Urinary bladder (tissue), 4 donors: ENCODE measurements around the gene VGF. TPM values are rescaled to one million over a fixed set of nuclear protein-coding genes. Genes with fewer than 3 reads are reported as not detected.
"Not testable (repeated sequence)": the region's sequence is repeated elsewhere in the genome, so short reads cannot be mapped to it uniquely, and the experiment has no call there.

Experiments
- DNase-seq: peaks from one replicate; pipeline ENCODE4 v3.0.0-alpha.2; 2015; ENCODE audit errors: extremely low spot score
- H3K27ac ChIP-seq: one replicate; pipeline ENCODE4 v1.5.1; 2013; ENCODE audit warnings: low read depth, mild to moderate bottlenecking, moderate library complexity
- H3K36me3 ChIP-seq: one replicate; pipeline ENCODE4 v1.6.1; 2013; ENCODE audit warnings: mild to moderate bottlenecking, moderate library complexity; ENCODE audit not compliant: insufficient read depth
- H3K4me1 ChIP-seq: one replicate; pipeline ENCODE4 v1.6.1; 2013; ENCODE audit warnings: mild to moderate bottlenecking, moderate library complexity; ENCODE audit not compliant: insufficient read depth
- H3K4me3 ChIP-seq: one replicate; pipeline ENCODE4 v1.5.1; 2013; ENCODE audit warnings: low read depth, low read length
- WGBS: extraction: QIAGEN DNeasy Blood & Tissue Kit; methylation state at CpG from one replicate; pipeline ENCODE4 v1.1.7; 2013; 5-methylcytosine and 5-hydroxymethylcytosine counted together
- polyA plus RNA-seq: library from polyadenylated mRNA; stranded (reverse); fragments of 200-250 nt; gene quantifications from one replicate; pipeline ENCODE4 v1.2.3, GENCODE V29; 2013
- total RNA-seq: library from RNA; depleted of rRNA; stranded (reverse); fragments of >200 nt; gene quantifications from one replicate; pipeline ENCODE4 v1.2.3, GENCODE V29; 2014
- donor health status: healthy with polysubstance abuse.
- donor health status: healthy.

VGF gene
- total and polyA plus RNA-seq, 2 donors, result 0.18 TPM; not detected in 1

DNA sequence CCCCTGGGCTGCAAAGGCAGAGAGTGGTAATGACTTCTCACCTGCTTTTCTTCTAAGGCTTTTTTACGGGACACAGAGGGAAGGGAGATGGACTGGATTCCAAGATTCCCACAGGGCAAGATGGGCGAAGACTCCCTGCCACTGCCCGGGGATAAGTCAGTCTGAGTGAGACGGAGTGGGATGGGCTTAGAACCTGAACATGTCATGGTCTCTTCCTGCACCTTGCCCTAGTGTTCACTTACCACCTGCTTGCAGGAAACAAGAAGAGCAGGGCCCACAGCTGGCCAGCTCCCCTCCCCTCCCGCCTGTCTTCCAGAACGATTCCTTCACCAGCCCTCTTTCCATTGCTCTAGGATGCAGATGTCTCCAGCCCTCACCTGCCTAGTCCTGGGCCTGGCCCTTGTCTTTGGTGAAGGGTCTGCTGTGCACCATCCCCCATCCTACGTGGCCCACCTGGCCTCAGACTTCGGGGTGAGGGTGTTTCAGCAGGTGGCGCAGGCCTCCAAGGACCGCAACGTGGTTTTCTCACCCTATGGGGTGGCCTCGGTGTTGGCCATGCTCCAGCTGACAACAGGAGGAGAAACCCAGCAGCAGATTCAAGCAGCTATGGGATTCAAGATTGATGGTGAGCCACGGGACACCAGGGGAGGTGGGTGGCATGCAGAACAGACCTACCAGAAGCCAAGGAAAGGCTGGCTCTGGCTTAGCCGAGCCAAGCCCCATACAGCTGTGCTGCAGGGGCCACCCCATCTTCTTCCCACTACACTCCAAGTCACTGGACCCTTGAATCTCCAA, 37.1 kb downstream of the VGF start:
- no peak overlapping the region for H3K27ac ChIP-seq
- no peaks in the 10 kb centered on the region for H3K4me1 ChIP-seq
- WGBS, result 84% methylated on average over 14 of the region's 14 CpGs
- no peak for DNase-seq
- no peak overlapping the region for H3K4me3 ChIP-seq
- H3K36me3 ChIP-seq, result no peaks in the 10 kb centered on the region

DNA sequence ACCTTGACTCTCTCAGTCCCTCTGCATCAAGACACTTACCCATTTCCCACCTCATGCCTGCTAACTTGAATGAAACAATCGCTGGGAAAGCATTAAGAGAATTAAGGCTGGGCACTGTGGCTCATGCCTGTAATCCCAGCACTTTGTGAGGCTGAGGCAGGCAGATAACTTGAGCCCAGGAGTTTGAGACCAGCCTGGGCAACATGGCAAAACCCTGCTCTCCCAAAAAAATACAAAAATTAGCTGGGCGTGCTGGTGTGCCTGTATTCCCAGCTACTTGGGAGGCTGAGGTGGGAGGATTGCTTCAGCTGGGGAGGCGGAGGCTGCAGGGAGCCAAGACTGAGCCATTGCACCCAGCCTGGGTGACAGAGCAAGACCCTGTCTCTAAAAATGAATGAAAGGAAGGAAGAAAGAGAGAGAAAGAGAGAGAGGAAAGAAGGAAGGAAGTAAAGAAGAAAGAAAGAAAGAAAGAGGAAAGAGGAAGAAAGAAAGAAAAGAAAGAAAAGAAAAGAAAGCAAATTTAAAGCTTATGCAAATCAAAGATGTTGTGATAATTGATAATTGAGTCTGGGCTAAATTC, 37.8 kb downstream of the VGF start:
- Histone ChIP-seq H3K4me3 (no peak overlapping the region), H3K36me3 (no peaks in the 10 kb centered on the region), H3K4me1 (no peaks in the 10 kb centered on the region), H3K27ac (no peak overlapping the region)
- 71% methylated on average over 3 of the region's 3 CpGs for WGBS
- DNase-seq, result no peak

DNA sequence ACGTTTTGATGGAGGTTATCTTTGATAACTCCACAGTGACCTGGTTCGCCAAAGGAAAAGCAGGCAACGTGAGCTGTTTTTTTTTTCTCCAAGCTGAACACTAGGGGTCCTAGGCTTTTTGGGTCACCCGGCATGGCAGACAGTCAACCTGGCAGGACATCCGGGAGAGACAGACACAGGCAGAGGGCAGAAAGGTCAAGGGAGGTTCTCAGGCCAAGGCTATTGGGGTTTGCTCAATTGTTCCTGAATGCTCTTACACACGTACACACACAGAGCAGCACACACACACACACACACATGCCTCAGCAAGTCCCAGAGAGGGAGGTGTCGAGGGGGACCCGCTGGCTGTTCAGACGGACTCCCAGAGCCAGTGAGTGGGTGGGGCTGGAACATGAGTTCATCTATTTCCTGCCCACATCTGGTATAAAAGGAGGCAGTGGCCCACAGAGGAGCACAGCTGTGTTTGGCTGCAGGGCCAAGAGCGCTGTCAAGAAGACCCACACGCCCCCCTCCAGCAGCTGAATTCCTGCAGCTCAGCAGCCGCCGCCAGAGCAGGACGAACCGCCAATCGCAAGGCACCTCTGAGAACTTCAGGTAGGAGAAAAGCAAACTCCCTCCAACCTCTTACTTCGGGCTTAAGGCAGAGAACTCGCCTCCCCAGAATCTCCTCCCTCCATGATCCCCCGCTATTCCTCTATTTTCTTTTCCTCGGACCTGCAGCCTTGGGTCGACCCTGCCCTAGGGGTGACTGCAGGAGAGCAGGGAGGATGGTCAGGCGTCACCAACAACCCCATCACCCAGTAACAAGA, 38.5 kb downstream of the VGF start, which contains the start of gene SERPINE1:
SERPINE1 (plus strand) TSS at position 454 of the 809 bp plus-strand sequence. CDS start 1,290 bp downstream, outside the sequence.
- no peaks in the 10 kb centered on the region for H3K36me3 ChIP-seq
- no peaks in the 10 kb centered on the region for H3K4me1 ChIP-seq
- WGBS, result 3% methylated on average over 22 of the region's 22 CpGs
- H3K4me3 ChIP-seq, result no peak within 1 kb of the TSS
- peak within 1 kb of the TSS; percentile 51 for H3K27ac ChIP-seq
- peak; percentile 93 for DNase-seq

DNA sequence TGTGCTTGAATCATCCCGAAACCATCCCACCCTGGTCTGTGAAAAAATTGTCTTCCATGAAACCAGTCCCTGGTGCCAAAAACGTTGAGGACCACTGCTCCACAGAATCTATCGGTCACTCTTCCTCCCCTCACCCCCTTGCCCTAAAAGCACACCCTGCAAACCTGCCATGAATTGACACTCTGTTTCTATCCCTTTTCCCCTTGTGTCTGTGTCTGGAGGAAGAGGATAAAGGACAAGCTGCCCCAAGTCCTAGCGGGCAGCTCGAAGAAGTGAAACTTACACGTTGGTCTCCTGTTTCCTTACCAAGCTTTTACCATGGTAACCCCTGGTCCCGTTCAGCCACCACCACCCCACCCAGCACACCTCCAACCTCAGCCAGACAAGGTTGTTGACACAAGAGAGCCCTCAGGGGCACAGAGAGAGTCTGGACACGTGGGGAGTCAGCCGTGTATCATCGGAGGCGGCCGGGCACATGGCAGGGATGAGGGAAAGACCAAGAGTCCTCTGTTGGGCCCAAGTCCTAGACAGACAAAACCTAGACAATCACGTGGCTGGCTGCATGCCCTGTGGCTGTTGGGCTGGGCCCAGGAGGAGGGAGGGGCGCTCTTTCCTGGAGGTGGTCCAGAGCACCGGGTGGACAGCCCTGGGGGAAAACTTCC, 39.2 kb downstream of the VGF start:
- peak overlapping the region; percentile 51 for H3K27ac ChIP-seq
- H3K4me1 ChIP-seq, result no peaks in the 10 kb centered on the region
- no peak for DNase-seq
- H3K36me3 ChIP-seq, result no peaks in the 10 kb centered on the region
- 30% methylated on average over 15 of the region's 15 CpGs for WGBS
- no peak overlapping the region for H3K4me3 ChIP-seq

DNA sequence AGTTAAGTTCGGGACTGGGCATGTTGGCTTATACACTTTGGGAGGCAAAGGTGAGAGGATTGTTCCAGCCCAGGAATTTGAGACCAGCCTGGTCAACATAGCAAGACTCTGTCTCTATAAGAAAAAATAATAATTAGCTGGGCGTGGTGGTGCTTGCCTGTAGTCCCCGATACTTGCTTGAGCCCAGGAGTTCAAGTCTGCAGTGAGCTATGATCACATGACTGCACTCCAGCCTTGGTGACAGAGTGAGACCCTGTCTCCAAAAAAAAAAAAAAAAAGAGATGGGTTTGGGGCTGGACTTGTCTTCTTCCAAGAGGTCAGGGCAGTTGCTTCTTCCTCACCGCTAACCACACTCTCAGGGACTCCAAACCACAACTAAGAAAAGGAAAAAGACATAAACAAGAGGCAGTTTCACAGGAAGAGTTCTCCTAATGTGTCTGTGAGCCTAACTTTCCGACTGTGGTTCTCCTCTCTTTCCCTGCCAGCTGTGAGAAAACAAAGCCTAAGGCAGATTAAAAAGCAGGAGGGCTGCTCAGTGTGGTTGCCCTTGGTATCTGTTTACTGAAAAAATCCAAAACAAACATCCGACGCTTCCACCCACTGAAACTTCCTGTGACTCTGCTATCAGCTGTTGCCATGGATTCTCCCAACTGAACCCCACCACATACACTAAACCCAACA, 40.9 kb downstream of the VGF start:
- DNase-seq, result no peak
- no peaks in the 10 kb centered on the region for H3K36me3 ChIP-seq
- H3K4me1 ChIP-seq, result no peaks in the 10 kb centered on the region
- H3K27ac ChIP-seq, result peak overlapping the region; percentile 75
- H3K4me3 ChIP-seq, result no peak overlapping the region
- WGBS, result 32% methylated on average over 7 of the region's 7 CpGs

DNA sequence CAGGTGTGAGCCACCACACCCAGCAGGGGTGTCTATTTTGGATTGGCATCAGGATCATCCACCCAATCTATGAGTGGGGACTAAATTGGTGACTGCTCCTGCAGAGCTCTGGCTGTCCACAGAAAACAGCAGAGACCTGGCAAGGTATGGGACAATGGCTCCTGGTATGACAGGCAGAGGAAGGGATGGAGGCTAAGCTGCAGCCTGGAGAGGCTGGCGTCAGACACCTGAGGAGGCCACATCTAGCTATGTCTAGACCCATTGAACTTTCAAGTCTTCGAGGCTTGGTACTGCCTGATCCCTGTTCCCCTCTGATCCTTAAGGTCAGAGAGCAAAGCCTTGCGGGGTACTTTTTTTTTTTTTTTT, 41.7 kb downstream of the VGF start:
- no peaks in the 10 kb centered on the region for H3K36me3 ChIP-seq
- no peak overlapping the region for H3K4me3 ChIP-seq
- WGBS, result 84% methylated on average over 3 of the region's 3 CpGs
- H3K27ac ChIP-seq, result no peak overlapping the region
- no peaks in the 10 kb centered on the region for H3K4me1 ChIP-seq
- DNase-seq, result no peak

DNA sequence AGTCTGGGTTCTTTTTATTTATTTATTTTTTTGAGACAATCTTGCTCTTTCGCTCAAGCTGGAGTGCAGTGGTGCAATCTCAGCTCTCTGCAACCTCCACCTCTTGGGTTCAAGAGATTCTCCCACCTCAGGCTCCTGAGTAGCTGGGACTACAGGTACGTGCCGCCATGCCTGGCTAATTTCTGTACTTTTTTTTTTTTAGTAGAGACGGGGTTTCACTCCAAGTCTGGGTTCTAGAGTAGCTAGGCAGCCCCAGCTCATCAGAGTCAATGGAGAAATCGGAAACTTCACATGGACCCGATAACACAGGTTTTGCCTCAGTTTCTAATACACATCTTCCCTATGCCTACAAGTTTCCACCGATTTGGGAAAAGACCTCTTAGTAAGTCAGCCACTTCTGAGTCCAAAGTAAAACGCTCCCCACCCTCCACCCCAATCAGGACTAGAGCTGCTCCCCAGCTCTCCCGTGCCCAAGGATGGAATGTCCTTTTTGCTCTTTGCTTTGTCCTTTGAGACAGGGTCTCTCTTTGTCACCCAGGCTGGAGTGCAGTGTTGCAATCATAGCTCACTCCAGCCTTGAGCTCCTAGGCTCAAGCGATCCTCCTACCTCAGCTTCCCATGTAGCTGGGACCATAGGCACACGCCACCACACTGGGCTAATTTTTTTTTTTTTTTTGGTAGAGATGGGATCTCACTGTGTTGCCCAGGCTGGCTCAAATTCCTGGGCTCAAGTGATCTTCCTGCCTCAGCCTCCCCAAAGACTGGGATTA, 42.3 kb downstream of the VGF start:
- no peak overlapping the region for H3K27ac ChIP-seq
- no peak for DNase-seq
- no peak overlapping the region for H3K4me3 ChIP-seq
- H3K4me1 ChIP-seq, result no peaks in the 10 kb centered on the region
- 90% methylated on average over 11 of the region's 11 CpGs for WGBS
- H3K36me3 ChIP-seq, result no peaks in the 10 kb centered on the region

DNA sequence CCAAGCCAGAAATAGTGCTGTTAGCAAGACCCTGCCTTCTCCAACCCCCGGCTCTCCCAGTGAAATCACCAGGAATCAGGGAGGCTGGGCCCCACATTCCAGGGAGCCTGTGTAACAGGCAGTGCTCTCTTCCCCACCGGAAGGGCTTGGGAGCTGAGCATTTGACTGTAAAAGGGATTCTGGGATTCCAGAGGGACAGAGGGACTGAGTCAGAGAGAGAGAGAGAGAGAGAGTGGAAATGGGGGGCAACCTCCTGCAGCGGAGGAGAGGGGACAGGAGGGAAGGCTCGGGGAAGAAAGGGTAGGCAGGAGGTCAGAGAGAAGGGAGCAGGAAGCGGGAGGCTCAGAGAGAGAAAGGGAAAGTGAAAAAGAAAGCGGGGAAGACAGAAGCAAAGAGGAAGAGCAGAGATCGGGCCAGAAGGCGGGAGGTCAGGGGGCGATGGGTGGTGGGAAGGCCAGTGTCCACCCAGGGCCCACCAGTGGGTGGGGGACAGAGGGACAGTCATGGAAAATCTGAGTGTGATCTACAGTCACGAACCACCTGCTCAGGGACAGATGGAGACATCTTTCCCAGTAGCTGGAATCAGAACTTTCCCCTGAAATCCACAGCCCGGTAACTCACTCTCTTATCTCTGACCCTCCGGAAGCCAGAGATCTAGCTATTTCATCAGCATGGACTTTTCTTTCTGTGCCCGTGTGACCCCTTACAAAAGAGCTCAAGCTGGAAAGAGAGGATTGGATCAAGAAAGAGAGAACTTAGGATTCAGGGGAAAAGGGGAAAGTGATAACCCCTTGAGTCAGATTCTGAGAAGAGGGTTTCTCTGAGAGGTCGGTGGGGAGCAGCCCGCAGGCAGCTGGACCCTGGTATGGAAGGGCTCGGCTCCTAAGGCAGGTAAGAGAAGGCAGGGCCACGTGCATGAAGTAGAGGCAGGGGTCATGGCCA, 43.1 kb downstream of the VGF start:
- Histone ChIP-seq H3K27ac (peak overlapping the region; percentile 69), H3K36me3 (no peaks in the 10 kb centered on the region), H3K4me3 (peak overlapping the region; percentile 25), H3K4me1 (no peaks in the 10 kb centered on the region)
- 18% methylated on average over 17 of the region's 17 CpGs for WGBS
- peak; percentile 81 for DNase-seq

DNA sequence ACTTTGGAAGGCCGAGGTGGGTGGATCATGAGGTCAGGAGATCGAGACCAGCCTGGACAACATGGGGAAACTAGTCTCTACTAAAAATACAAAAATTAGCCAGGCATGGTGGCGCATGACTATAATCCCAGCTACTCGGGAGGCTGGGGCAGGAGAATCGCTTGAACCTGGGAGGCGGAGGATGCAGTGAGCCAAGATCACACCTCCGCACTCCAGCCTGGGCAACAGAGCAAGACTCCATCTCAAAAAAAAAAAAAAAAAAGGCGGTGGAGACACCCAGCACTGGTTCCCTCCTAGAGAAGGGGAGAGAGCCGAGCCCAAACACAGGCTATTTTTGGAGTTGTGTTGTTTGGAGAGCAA, 43.8 kb downstream of the VGF start:
- H3K27ac ChIP-seq, DNase-seq, H3K4me3 ChIP-seq, H3K4me1 ChIP-seq, H3K36me3 ChIP-seq: not testable (repeated sequence)
- WGBS, result 33% methylated on average over 9 of the region's 9 CpGs

DNA sequence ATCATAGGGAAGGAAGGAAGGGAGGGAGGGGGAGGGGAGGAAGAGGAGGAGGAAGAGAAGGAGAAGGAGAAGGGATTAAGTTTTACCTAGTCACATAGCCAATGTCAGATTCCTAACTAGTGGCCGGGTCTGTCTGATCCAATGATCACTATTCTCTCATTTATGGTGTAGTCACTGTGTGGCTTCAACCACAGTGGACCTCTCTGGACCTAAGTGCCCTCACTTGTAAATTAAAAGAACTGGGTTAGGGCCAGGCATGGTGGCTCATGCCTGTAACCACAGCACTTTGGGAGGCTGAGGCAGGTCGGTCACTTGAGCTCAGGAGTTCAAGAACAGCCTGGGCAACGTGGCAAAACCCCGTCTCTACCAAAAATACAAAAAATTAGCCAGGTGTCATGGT, 45.1 kb downstream of the VGF start:
- WGBS, result 79% methylated on average over 4 of the region's 4 CpGs
- no peak overlapping the region for H3K4me3 ChIP-seq
- DNase-seq, result no peak
- H3K4me1 ChIP-seq, result no peaks in the 10 kb centered on the region
- no peaks in the 10 kb centered on the region for H3K36me3 ChIP-seq
- no peak overlapping the region for H3K27ac ChIP-seq

DNA sequence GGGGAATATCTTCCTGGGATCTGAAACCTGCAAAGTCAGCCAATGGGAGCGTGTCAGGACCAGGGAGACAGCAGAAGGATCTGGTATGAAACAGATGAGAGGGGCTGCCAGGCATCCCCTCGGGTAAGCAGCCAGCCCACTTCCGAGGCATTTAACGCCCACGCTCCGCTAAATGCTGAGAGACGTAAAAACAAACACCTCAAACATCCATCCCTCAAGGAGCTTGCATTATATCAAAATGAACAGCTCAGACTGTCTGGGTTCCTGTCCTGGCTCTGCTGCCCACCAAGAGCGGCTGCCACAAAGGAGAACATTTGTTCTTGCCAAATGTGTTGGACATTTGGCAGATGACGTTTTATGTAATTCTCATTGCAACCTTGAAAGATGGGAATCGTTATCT, 45.5 kb downstream of the VGF start:
- Histone ChIP-seq H3K27ac (no peak overlapping the region), H3K36me3 (no peaks in the 10 kb centered on the region), H3K4me3 (no peak overlapping the region), H3K4me1 (no peaks in the 10 kb centered on the region)
- DNase-seq, result no peak
- WGBS, result 52% methylated on average over 10 of the region's 10 CpGs

DNA sequence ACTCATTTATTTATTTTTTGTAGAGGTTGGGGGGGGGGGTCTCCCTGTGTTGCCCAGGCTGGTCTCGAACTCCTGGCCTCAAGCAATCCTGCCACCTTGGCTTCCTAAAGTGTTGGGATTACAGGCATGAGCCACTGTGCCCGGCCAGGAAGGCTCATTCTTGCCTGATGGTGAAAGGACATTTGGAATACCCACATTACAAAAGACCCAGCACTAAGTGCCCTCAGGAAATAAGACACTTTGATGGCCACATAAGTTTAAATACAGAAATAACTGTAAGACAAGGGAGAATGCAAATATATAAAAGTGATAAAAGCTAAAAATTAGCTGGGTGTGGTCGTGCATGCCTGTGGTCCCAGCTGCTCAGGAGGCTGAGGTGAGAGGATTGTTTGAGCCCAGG, 46.5 kb downstream of the VGF start:
- no peaks in the 10 kb centered on the region for H3K4me1 ChIP-seq
- H3K27ac ChIP-seq, result no peak overlapping the region
- no peak overlapping the region for H3K4me3 ChIP-seq
- no peaks in the 10 kb centered on the region for H3K36me3 ChIP-seq
- 86% methylated on average over 3 of the region's 3 CpGs for WGBS
- no peak for DNase-seq
